Osteoblast (primary cell): ENCODE results near the gene RYR3. TPM values are rescaled to one million over a fixed set of nuclear protein-coding genes. Genes with fewer than 3 reads are reported as not detected.

ENCODE experiments used
- DNase-seq: peaks from one replicate; pipeline ENCODE4 v3.0.0; 2011; ENCODE audit warnings: low spot score, mixed read lengths; ENCODE audit not compliant: insufficient read length; ENCODE audit errors: missing footprints
- H2AFZ ChIP-seq: 2 replicates; pipeline ENCODE4 v1.6.0; 2011; ENCODE audit warnings: mild to moderate bottlenecking, low read length
- H3K27ac ChIP-seq: 2 replicates; pipeline ENCODE4 v1.5.1; 2011; ENCODE audit warnings: mild to moderate bottlenecking, low read depth, low read length, moderate library complexity
- H3K27me3 ChIP-seq: 2 replicates; pipeline ENCODE4 v1.6.0; 2012; ENCODE audit warnings: mild to moderate bottlenecking, control low read depth, inconsistent platforms, low read length, moderate library complexity; ENCODE audit not compliant: insufficient read depth
- H3K36me3 ChIP-seq: 2 replicates; pipeline ENCODE4 v1.5.1; 2011; ENCODE audit warnings: mild to moderate bottlenecking, low read length, control low read depth, moderate library complexity; ENCODE audit not compliant: insufficient read depth
- H3K4me1 ChIP-seq: 2 replicates; pipeline ENCODE4 v1.5.1; 2011; ENCODE audit warnings: mild to moderate bottlenecking, low read length, control low read depth, moderate library complexity; ENCODE audit not compliant: insufficient read depth
- H3K4me2 ChIP-seq: 2 replicates; pipeline ENCODE4 v1.6.0; 2011; ENCODE audit warnings: mild to moderate bottlenecking, low read length; ENCODE audit not compliant: insufficient read depth
- H3K4me3 ChIP-seq: fragments of 200-600 bp; sonication (generic); 3 replicates; pipeline ENCODE4 v1.5.1; 2012; ENCODE audit warnings: mild to moderate bottlenecking, low read length, inconsistent platforms; ENCODE audit not compliant: insufficient read depth
- H3K79me2 ChIP-seq: 2 replicates; pipeline ENCODE4 v1.6.0; 2012; ENCODE audit warnings: mild to moderate bottlenecking, low read length, control low read depth, inconsistent platforms; ENCODE audit not compliant: insufficient read depth
- H3K9me3 ChIP-seq: 2 replicates; pipeline ENCODE4 v1.5.1; 2011; ENCODE audit warnings: low read depth, low read length, control low read depth
- H4K20me1 ChIP-seq: 2 replicates; pipeline ENCODE4 v1.6.0; 2012; ENCODE audit warnings: mild to moderate bottlenecking, low read length, control low read depth; ENCODE audit not compliant: insufficient read depth
- total RNA-seq: library from RNA; depleted of rRNA; stranded (reverse); fragments of >200 nt; gene quantifications from 2 replicates; pipeline ENCODE4 v1.2.3, GENCODE V29; 2012
- TF ChIP-seq, protein P1 (sequence below): IDR thresholded peaks from 2 replicates; pipeline ENCODE4 v1.5.1; 2011; ENCODE audit warnings: mild to moderate bottlenecking, low read depth, low read length, moderate library complexity; ENCODE audit errors: extremely low read depth

The RYR3 gene
- total RNA-seq, 1 donor: not detected

DNA sequence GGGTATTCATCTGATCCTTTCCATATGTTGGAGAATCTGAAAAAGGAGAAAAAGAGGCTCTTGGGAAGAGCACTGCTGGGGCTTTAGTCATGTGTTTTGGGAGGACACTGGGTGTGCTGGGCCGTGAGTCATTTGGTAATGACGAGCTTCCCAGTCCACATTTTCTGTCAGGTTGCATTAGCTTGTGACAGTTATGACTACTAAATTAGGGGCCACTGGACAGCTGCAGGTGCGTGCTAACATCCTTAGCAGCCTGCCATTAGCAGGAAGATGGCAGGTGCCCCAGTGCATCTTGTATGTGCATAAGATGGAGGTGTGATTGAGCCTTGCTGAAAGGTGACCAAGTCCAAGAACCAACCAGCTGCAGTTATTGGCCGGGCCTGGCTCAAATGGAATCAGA lies 242.4 kb downstream of the RYR3 start:
- H3K4me3 ChIP-seq: no peak overlapping the region
- H3K9me3 ChIP-seq: peaks cover 2% of the 10 kb centered on the region
- no peak overlapping the region for H3K27ac ChIP-seq
- H3K79me2 ChIP-seq: no peaks in the 10 kb centered on the region
- no peaks in the 10 kb centered on the region for H3K4me1 ChIP-seq
- H2AFZ ChIP-seq: no peak overlapping the region
- no peak overlapping the region for H3K4me2 ChIP-seq
- DNase-seq: peak; percentile 19
- no peaks in the 10 kb centered on the region for H4K20me1 ChIP-seq
- no peaks in the 10 kb centered on the region for H3K36me3 ChIP-seq
- no peaks in the 10 kb centered on the region for H3K27me3 ChIP-seq
- TF ChIP-seq, protein P1, sequence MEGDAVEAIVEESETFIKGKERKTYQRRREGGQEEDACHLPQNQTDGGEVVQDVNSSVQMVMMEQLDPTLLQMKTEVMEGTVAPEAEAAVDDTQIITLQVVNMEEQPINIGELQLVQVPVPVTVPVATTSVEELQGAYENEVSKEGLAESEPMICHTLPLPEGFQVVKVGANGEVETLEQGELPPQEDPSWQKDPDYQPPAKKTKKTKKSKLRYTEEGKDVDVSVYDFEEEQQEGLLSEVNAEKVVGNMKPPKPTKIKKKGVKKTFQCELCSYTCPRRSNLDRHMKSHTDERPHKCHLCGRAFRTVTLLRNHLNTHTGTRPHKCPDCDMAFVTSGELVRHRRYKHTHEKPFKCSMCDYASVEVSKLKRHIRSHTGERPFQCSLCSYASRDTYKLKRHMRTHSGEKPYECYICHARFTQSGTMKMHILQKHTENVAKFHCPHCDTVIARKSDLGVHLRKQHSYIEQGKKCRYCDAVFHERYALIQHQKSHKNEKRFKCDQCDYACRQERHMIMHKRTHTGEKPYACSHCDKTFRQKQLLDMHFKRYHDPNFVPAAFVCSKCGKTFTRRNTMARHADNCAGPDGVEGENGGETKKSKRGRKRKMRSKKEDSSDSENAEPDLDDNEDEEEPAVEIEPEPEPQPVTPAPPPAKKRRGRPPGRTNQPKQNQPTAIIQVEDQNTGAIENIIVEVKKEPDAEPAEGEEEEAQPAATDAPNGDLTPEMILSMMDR: no peak

DNA sequence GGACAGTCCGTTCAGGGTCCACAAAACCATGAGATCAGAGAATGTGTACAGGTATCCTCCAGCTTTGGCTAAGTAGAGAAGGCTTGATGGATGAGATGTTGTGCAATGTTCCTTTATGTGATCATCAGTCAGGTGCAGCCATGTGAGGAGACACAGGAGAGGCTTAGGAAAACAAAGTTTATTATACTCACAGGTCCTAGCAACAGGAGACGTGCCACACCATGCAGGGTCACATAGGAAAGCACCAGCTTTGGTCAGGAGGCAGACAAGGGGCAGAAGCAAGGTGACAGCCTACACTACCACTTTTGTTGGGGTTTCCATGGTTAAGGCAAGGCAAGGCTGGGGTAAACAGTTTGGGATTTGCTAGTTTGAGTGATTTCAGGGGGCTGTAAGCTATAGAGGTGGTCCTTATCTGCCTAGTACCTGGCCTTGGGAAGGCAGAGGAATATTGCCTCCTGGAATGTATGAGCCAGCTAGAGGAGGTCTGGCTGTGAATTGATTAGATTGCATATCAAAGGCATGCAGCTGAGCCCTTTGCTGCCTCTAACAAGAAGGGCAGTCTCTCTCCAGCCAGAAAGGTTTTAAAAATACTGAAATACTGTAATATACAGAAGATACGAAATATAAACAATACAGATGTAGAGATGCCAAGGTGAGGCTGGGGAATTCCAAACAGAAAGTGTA lies 248.6 kb downstream of the RYR3 start:
- Histone ChIP-seq H3K4me3 (no peak overlapping the region), H3K36me3 (no peaks in the 10 kb centered on the region), H3K9me3 (no peaks in the 10 kb centered on the region), H3K4me1 (no peaks in the 10 kb centered on the region), H3K27me3 (no peaks in the 10 kb centered on the region), H2AFZ (no peak overlapping the region), H4K20me1 (no peaks in the 10 kb centered on the region), H3K27ac (no peak overlapping the region), H3K4me2 (no peak overlapping the region), H3K79me2 (no peaks in the 10 kb centered on the region)
- TF ChIP-seq, protein P1: no peak
- no peak for DNase-seq

DNA sequence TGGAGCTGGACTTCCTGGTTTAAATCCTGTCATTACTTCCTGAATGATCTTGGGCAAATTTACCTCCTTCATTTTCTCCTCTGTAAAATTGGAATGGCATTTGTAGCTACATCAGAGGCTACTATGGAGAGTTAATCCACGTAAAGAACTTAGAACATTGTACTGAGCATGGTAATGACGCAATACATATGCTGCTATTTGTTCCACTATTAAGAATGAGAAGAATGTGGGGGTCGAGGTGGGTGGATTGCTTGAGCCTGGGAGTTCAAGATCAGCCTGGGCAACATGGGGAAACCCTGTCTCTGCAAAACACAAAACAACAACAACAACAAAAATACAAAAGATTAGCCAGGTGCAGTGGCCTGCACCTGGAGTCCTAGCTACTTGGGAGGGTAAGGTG lies 250.6 kb downstream of the RYR3 start:
- DNase-seq: no peak
- Histone ChIP-seq H3K4me1 (no peaks in the 10 kb centered on the region), H4K20me1 (no peaks in the 10 kb centered on the region), H3K4me3 (no peak overlapping the region), H3K9me3 (no peaks in the 10 kb centered on the region), H3K79me2 (no peaks in the 10 kb centered on the region), H3K27me3 (no peaks in the 10 kb centered on the region), H3K27ac (no peak overlapping the region), H2AFZ (no peak overlapping the region), H3K4me2 (no peak overlapping the region), H3K36me3 (no peaks in the 10 kb centered on the region)
- TF ChIP-seq, protein P1: no peak

DNA sequence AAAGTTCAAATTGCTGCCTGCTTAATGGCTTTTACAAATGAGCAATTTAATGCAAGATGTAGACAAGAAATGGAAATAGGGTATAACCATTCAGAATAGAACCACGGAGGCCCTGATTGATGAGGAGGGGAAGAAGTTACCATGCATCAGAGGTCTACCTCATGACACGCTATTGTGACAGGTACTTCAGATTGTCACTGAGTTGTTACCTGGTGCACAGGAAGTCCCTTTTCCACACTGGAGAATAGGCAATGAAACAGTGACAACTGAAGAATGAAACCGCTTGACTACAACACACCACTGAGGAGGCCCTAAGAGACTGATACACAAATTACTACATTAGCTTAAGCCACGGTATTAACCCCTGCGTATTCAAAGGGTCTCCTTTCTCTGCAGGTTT lies 251.2 kb downstream of the RYR3 start:
- no peaks in the 10 kb centered on the region for H3K4me1 ChIP-seq
- no peaks in the 10 kb centered on the region for H3K9me3 ChIP-seq
- H3K36me3 ChIP-seq: no peaks in the 10 kb centered on the region

More for the DNA sequence above, 251.2 kb downstream of the RYR3 start:
- Histone ChIP-seq H2AFZ (no peak overlapping the region), H3K27me3 (no peaks in the 10 kb centered on the region), H3K4me3 (no peak overlapping the region), H3K27ac (no peak overlapping the region), H4K20me1 (no peaks in the 10 kb centered on the region), H3K79me2 (no peaks in the 10 kb centered on the region), H3K4me2 (no peak overlapping the region)
- TF ChIP-seq, protein P1: no peak
- DNase-seq: no peak
